HUDEP-2 (cell line): Measurements from ENCODE around the gene CD160.
"Not testable (repeated sequence)": the region's sequence is repeated elsewhere in the genome, so short reads cannot be mapped to it uniquely, and the experiment has no call there.

ENCODE experiments used
- DNase-seq, 76 experiments: peaks; one replicate each; lab custom pipeline; 2025; ENCODE audit not compliant: unreplicated experiment in 76 of 76; lab: John Stamatoyannopoulos, UW

CD160 gene

DNA sequence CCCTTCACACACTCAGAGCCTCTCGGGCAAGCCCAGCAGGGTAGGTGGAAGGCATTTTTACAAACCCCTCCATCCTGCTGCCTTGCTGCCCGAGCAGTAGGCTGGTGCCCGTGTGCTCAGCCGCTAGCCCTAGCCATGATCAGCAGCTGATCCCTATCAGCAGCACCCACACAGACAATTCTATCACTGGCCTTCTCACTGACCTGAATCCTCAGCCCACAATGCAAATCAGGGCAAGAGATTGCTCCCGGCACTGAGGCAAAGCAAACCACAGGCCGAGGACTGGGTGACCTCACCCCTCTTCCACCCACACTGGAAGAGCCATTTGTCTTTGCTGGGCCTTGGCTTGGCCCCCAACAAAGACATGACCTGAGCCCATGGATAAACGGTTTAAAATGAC, 11.2 kb upstream of the CD160 start:
- DNase-seq: peak in 1 of 76 experiments; percentile 3

GRCh38 chr1:145710291-145711027, 8.8 kb upstream of the CD160 start:
- DNase-seq: no peak

- DNase-seq: no peak
Measured at GRCh38 chr1:145711213-145711651, 8.1 kb upstream of the CD160 start.

GRCh38 chr1:145714524-145715111, 4.7 kb upstream of the CD160 start:
- no peak for DNase-seq

DNA sequence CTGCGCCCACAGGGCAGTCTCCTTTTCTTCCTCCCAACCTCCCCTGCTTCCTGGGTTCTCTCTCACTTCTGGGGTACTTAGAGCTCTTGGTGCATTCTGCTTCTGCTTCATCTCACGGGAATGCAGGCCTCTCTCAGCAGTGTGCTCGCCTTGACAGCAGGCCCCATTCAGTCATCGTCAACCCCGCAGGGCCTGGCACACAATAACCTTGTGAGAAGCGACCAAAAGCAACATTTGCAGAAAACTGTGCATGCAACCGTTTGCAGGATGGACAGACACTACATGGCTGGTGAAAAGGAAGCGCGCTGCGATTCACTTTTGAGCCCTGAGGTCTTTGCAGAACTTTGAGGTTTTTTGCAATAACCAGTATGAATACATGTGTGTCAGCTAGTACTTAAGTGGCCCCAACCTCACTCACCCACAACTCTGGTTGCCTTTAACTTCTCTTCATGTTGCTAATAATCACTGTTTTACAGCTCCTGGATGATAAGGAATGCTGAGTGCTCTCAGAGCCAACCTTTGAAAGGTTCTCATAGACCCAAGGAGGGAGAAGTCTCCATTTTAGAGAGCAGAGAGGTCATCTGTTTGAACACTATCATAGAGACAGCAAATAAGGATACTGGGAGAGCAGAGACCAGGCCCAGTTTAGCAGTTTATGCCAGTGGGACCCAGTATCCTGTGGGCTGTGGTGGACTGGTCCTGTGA, 2.5 kb upstream of the CD160 start:
- DNase-seq: no peak

GRCh38 chr1:145717833-145718232, 1.5 kb upstream of the CD160 start:
- no peak for DNase-seq

DNA sequence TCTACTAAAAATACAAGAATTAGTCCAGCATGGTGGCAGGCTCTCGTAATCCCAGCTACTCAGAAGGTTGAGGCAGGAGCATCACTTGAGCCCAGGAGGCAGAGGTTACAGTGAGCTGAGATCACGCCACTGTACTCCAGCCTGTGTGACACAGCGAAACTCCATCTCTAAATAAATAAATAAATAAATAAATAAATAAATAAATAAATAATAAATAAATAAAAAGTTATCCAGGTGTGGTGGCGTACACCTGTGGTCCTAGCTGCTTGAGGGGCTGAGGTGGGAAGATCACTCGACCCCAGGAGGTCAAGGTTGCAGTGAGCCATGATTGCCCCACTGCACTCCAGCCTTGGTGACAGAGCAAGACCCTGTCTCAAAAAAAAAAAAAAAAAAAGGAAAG, 834 bp upstream of the CD160 start:
- not testable (repeated sequence) for DNase-seq

DNA sequence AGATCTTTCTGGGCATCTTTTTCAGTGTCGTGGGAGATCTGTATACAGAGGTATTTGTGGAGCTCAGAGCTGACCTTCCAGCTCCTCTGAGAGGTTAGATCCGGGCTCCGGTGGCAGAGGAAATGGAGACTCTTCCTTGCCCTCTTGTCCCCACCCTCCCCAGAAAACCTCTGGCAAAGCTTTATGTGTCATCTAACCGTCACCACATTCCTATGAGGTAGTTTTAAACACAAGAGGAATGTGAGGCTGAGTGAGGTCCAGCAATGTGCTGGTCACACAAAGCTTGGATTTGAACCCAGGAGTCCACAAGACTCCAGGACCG, 1.2 kb downstream of the CD160 start:
- no peak for DNase-seq

GRCh38 chr1:145720878-145721671, 1.8 kb downstream of the CD160 start:
- peak in 53 of 76 experiments; percentile 4 to 67 (median 39) for DNase-seq

- not testable (repeated sequence) for DNase-seq
Measured at GRCh38 chr1:145726193-145726592, 6.9 kb downstream of the CD160 start.

GRCh38 chr1:145729196-145729595, 9.9 kb downstream of the CD160 start:
- DNase-seq: no peak

DNA sequence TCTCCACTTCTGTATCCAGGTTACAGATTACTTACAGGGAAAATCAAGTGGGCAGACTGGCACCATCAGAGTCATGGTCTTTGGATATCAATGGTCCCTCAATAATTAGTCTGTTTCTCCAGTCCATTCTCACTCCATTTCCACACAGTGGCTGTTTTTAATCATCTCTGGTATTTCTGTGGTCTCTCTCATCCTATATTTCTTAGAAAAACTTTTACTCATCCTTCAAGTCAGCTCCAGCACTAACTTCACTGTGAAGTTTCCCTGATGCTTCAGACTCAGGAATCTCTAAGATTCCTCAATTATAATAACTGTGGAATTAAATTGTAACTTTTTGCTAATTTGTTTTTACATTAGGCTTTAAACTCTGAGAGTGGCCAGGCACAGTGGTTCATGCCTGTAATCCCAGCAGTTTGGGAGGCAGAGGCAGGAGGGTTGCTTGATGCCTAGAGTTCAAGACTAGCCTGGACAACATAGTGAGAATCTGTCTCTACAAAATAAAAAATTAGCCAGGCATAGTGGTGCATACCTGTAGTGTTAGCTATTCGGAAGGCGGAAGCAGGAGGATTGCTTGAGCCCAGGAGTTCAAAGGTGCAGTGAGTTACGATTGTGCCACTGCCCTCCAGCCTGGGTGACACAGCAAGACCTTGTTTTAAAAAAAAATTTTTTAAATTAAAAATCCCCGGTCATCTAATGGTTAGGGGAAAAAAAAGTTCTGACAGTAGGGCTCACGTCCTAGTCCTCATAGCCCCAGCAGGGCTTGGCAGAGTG, 10.6 kb downstream of the CD160 start:
- DNase-seq: no peak

- no peak for DNase-seq
Measured at GRCh38 chr1:145730467-145730866, 11.2 kb downstream of the CD160 start.

DNA sequence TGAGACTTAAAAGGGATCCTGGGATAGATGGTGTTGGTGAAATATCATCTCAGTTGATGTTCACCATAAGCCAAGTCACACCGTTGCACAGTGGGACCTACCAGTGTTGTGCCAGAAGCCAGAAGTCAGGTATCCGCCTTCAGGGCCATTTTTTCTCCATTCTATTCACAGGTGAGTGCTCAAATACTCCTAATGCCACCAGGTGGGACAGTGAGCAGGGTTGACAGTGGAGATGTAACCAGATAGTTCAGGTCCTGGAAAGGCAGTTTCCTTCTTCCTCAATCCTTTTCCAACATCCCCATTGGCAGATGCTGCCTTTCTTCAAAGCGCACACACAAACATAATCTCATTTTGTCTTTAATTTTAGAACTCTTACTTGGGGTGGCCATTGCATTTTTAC, 11.6 kb downstream of the CD160 start:
- DNase-seq: no peak

- no peak for DNase-seq
Measured at GRCh38 chr1:145736191-145736590, 16.9 kb downstream of the CD160 start.

DNA sequence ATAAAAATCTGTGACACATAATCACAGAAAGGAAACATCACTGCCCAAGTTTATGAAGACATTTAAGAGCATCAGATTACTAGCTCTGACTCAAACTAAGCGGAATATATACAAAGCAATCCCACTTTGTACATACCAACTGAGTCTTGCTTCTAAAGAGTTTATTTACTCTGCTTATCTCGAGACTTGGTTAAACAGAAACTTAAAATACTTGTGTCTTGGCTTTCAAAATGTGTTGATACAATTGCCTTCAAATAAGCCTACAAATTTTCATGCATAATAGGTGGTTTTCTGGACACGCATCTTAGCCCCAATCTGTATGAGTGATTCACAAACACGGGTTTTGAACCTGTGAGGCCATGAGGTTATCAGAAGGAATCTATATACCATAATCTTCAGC, 21.0 kb downstream of the CD160 start:
- no peak for DNase-seq

GRCh38 chr1:145747398-145748247, 28.3 kb downstream of the CD160 start:
- DNase-seq: no peak

DNA sequence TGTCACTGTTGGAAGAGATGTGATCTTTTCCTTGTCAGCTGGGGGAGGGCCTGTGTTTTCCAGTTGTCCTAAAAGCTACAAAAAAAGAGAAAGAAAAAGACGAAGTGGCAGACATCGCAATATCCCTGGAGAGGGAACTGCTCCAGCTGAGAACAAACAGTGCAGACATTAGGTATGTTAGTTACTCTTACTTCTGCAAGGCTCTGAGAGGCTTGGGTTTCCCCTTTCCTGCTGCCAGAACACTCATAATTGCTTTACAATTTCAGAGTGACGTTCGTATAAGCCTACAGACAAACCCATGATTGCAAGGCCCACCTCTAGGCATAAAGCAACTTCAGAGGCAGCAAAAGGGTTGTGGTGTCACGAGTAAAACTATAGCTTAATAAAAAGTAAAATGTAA, 31.1 kb downstream of the CD160 start:
- no peak for DNase-seq

GRCh38 chr1:145751491-145752037, 32.3 kb downstream of the CD160 start:
- no peak for DNase-seq
